Measurements from ENCODE around the gene USH2A.

USH2A gene

GRCh38 chr1:215652371-215652770, 770.9 kb downstream of the USH2A start:
- DNase-seq, result no peak
- no peaks in the 10 kb centered on the region for H3K36me3 ChIP-seq
- TF ChIP-seq, protein P1, sequence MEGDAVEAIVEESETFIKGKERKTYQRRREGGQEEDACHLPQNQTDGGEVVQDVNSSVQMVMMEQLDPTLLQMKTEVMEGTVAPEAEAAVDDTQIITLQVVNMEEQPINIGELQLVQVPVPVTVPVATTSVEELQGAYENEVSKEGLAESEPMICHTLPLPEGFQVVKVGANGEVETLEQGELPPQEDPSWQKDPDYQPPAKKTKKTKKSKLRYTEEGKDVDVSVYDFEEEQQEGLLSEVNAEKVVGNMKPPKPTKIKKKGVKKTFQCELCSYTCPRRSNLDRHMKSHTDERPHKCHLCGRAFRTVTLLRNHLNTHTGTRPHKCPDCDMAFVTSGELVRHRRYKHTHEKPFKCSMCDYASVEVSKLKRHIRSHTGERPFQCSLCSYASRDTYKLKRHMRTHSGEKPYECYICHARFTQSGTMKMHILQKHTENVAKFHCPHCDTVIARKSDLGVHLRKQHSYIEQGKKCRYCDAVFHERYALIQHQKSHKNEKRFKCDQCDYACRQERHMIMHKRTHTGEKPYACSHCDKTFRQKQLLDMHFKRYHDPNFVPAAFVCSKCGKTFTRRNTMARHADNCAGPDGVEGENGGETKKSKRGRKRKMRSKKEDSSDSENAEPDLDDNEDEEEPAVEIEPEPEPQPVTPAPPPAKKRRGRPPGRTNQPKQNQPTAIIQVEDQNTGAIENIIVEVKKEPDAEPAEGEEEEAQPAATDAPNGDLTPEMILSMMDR (IDR thresholded peaks at IDR 0.05; ENCODE audit: low read depth, low read length), result no peak
- no peak overlapping the region for H3K27ac ChIP-seq
- no peaks in the 10 kb centered on the region for H3K9me3 ChIP-seq (ENCODE audit: severe bottlenecking)
- no peak overlapping the region for H3K4me3 ChIP-seq (ENCODE audit: low read depth, low read length)
- H3K27me3 ChIP-seq (ENCODE audit: insufficient read depth, low read depth, severe bottlenecking), result no peaks in the 10 kb centered on the region

DNA sequence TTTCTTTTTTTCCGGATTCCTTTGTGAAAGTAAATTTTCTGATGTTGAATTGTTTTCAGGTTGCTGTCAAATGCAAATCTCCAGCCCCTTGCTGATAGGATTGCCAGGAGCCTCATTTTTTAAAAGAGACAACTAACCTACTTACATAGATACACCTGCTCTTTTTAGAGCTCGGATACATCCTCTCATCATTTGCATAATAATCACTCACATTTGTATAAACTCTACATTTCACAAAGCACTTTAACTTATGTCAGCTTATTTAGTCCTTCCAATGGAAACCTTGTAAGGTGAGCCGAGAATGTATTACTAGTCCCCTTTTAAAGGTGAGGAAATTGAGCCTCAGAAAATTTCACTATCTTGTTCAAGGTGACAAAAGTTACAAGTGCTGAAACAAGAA, 771.4 kb downstream of the USH2A start:
- no peak overlapping the region for H3K27ac ChIP-seq
- DNase-seq, result no peak
- no peaks in the 10 kb centered on the region for H3K9me3 ChIP-seq (ENCODE audit: severe bottlenecking)
- TF ChIP-seq, protein P1 (IDR thresholded peaks at IDR 0.05; ENCODE audit: low read depth, low read length), result no peak
- H3K36me3 ChIP-seq, result no peaks in the 10 kb centered on the region
- no peaks in the 10 kb centered on the region for H3K27me3 ChIP-seq (ENCODE audit: insufficient read depth, low read depth, severe bottlenecking)
- H3K4me3 ChIP-seq (ENCODE audit: low read depth, low read length), result no peak overlapping the region

DNA sequence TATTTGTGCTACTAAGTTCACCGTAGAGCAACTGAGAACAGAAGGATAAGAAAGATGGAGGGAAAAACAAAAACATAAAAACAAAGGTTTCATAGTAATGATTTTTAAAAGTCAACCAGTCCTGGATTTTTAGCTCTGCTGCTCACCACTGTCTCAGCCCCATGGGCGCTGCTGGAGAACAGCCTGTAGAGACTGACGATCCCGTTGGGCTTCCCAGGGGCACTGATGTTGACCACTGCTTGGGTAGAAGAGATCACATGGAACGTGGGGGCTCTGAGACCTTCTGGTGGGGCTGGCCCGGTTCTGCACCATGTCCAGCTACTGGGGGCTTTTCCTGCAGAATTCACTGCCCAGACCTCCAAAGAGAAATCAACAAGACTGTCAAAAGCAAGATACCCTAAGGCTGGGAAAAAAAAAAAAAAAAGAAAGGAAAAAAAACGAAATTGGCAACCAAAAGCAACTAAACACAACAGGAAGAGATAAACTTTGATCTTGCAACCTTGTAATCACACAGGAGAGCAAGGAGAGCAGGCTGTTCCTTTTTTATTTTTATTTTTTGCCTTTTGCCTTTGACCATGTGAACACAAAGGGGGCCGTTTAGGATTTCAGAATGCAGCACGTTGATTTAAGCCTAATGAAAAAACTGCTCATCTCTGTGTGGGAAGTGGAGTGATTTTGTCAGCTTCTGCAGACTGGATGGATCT, 772.6 kb downstream of the USH2A start:
- Histone ChIP-seq H3K4me3 (ENCODE audit: low read depth, low read length) (no peak overlapping the region), H3K27ac (no peak overlapping the region), H3K27me3 (ENCODE audit: insufficient read depth, low read depth, severe bottlenecking) (no peaks in the 10 kb centered on the region)

GRCh38 chr1:215648957-215649356, 774.3 kb downstream of the USH2A start:
- TF ChIP-seq, protein P1 (IDR thresholded peaks at IDR 0.05; ENCODE audit: low read depth, low read length), result no peak
- Histone ChIP-seq H3K4me3 (ENCODE audit: low read depth, low read length) (no peak overlapping the region), H3K27me3 (ENCODE audit: insufficient read depth, low read depth, severe bottlenecking) (no peaks in the 10 kb centered on the region), H3K27ac (no peak overlapping the region), H3K9me3 (ENCODE audit: severe bottlenecking) (no peaks in the 10 kb centered on the region), H3K36me3 (no peaks in the 10 kb centered on the region)
- DNase-seq, result no peak

More for the DNA sequence above, 772.6 kb downstream of the USH2A start:
- H3K9me3 ChIP-seq (ENCODE audit: severe bottlenecking), result no peaks in the 10 kb centered on the region
- TF ChIP-seq, protein P1 (IDR thresholded peaks at IDR 0.05; ENCODE audit: low read depth, low read length), result no peak
- DNase-seq, result no peak
- no peaks in the 10 kb centered on the region for H3K36me3 ChIP-seq

DNA sequence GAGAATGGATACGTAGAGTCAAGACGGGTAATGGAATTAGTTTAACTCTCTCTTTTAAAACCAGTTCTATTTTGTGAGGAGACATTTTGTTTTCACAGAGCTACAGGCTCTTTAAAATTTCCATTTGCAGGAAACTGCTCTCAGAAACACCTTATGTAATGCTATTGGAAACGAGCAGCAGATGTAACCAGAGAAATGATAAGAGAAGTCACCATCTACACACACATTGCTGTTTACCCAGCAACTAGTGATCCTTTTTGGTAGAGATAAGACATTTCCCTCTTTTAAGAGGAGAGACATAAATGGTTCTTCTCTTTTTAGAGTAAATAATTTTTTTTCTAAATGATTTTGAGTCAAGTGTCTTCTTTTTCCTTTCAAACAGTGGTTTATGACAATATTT, 775.5 kb downstream of the USH2A start:
- TF ChIP-seq, protein P1 (IDR thresholded peaks at IDR 0.05; ENCODE audit: low read depth, low read length), result no peak
- Histone ChIP-seq H3K4me3 (ENCODE audit: low read depth, low read length) (no peak overlapping the region), H3K9me3 (ENCODE audit: severe bottlenecking) (no peaks in the 10 kb centered on the region), H3K27ac (no peak overlapping the region), H3K27me3 (ENCODE audit: insufficient read depth, low read depth, severe bottlenecking) (no peaks in the 10 kb centered on the region), H3K36me3 (no peaks in the 10 kb centered on the region)
- no peak for DNase-seq

DNA sequence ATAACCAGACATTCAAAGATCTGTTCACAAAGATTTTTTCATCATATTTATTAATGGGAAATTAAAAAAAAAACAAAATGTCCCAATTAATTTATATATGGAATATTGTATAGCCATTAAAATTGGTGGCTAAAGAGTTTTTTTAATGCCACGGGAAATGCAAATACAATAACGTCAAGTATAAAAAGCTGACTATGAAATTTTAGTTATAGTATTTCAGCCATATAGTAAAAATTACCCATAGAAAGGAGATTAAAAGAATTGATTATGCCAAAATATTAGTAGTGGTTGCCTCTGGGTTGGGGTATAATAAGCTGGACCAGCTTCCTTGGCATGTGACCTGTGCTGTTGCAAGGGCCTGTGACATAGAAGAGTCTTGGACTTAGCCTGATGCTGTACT, 777.4 kb downstream of the USH2A start:
- no peaks in the 10 kb centered on the region for H3K9me3 ChIP-seq (ENCODE audit: severe bottlenecking)
- H3K27ac ChIP-seq, result no peak overlapping the region
- no peaks in the 10 kb centered on the region for H3K27me3 ChIP-seq (ENCODE audit: insufficient read depth, low read depth, severe bottlenecking)
- no peak overlapping the region for H3K4me3 ChIP-seq (ENCODE audit: low read depth, low read length)
- H3K36me3 ChIP-seq, result no peaks in the 10 kb centered on the region
- TF ChIP-seq, protein P1 (IDR thresholded peaks at IDR 0.05; ENCODE audit: low read depth, low read length), result no peak
- no peak for DNase-seq

All from WERI-Rb-1 (cell line).